GM12878 (cell line): ENCODE data around the gene DIS3L2.
"Not testable (repeated sequence)": the region's sequence is repeated elsewhere in the genome, so short reads cannot be mapped to it uniquely, and the experiment has no call there.

Experiments used
- ASH2L ChIP-seq: fragments of 300-600, 200-600 bp; sonication (generic); IDR thresholded peaks from 2 replicates; pipeline ENCODE4 v1.6.1; 2017; ENCODE audit warnings: low read depth, mild to moderate bottlenecking, borderline replicate concordance
- CHD1 ChIP-seq: IDR thresholded peaks from 2 replicates; pipeline ENCODE4 v1.6.1; 2012; ENCODE audit warnings: low read depth, low read length, improper control_type of control experiment
- EP300 ChIP-seq, 2 experiments: fragments of 150-350 bp in 1 of 2; IDR thresholded peaks; 2 replicates each; pipeline ENCODE4 v1.6.1; 2011 to 2012; ENCODE audit warnings: low read depth in 2 of 2, low read length in 2 of 2, borderline replicate concordance in 1 of 2, improper control_type of control experiment in 1 of 2, inconsistent platforms in 1 of 2; ENCODE audit not compliant: control insufficient read depth in 1 of 2
- ESRRA ChIP-seq: IDR thresholded peaks from 2 replicates; pipeline ENCODE4 v1.6.1; 2012; ENCODE audit warnings: mild to moderate bottlenecking, low read length, improper control_type of control experiment
- ETV6 ChIP-seq, 2 experiments: fragments of 450-650 bp in 1 of 2; IDR thresholded peaks in 1 of 2; conservative IDR thresholded peaks in 1 of 2; 2 replicates each; pipeline ENCODE4 v1.6.1; 2014; ENCODE audit warnings: antibody characterized with exemption in 1 of 2, borderline replicate concordance in 1 of 2, low read depth in 1 of 2, mild to moderate bottlenecking in 1 of 2, moderate library complexity in 1 of 2
- MTA3 ChIP-seq: IDR thresholded peaks from 2 replicates; pipeline ENCODE4 v1.6.1; 2012; ENCODE audit warnings: low read length, inconsistent platforms, borderline replicate concordance
- NBN ChIP-seq: fragments of 450-650 bp; IDR thresholded peaks from 2 replicates; pipeline ENCODE4 v1.6.1; 2016
- POLR2A ChIP-seq: IDR thresholded peaks from 2 replicates; pipeline ENCODE4 v1.6.1; 2011; ENCODE audit warnings: low read depth, mild to moderate bottlenecking, low read length
- TCF7 ChIP-seq: IDR thresholded peaks from 2 replicates; pipeline ENCODE4 v1.6.1; 2014; ENCODE audit warnings: antibody characterized with exemption, borderline replicate concordance
- ZZZ3 ChIP-seq: IDR thresholded peaks from 2 replicates; pipeline ENCODE4 v1.6.1; 2011; ENCODE audit warnings: low read depth; ENCODE audit not compliant: control insufficient read depth, insufficient read length
- TF ChIP-seq, protein P1 (sequence below), 3 experiments: IDR thresholded peaks in 2 of 3; conservative IDR thresholded peaks in 1 of 3; 2 replicates each; pipeline ENCODE4 v1.5.1; 2011; ENCODE audit warnings: low read depth in 3 of 3, low read length in 3 of 3, mild to moderate bottlenecking in 3 of 3, control low read depth in 2 of 3, moderate library complexity in 2 of 3, inconsistent platforms in 1 of 3, mixed read lengths in 1 of 3; ENCODE audit not compliant: control insufficient read depth in 2 of 3, insufficient read depth in 1 of 3; ENCODE audit errors: extremely low read depth in 1 of 3
- TF ChIP-seq, protein P2 (sequence below): fragments of 450-650 bp; IDR thresholded peaks from 2 replicates; pipeline ENCODE4 v1.6.1; 2017; ENCODE audit warnings: antibody characterized with exemption, mild to moderate bottlenecking, moderate library complexity

DNA sequence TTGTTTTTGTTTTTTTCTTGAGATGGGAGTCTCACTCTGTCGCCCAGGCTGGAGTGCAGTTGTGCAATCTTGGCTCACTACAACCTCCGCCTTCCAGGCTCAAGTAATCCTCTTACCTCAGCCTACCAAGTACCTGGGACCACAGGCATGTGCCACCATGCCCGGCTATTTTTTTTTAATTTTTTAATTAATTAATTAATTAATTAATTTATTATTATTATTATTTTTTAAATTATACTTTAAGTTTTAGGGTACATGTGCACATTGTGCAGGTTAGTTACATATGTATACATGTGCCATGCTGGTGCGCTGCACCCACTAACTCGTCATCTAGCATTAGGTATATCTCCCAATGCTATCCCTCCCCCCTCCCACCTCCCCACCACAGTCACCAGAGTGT, 215.1 kb downstream of the DIS3L2 start:
- not testable (repeated sequence) for TF ChIP-seq ETV6 (conservative IDR thresholded peaks at IDR 0.05 in 1 of 2, IDR thresholded peaks at IDR 0.05 in 1 of 2; ENCODE audit: borderline replicate concordance in 1 of 2, low read depth in 1 of 2); TCF7; ASH2L; EP300 (IDR thresholded peaks at IDR 0.05; ENCODE audit: borderline replicate concordance in 1 of 2, control insufficient read depth in 1 of 2, low read depth in 2 of 2, low read length in 2 of 2); CHD1; ESRRA; NBN; ZZZ3; MTA3; POLR2A
- TF ChIP-seq, protein P1, sequence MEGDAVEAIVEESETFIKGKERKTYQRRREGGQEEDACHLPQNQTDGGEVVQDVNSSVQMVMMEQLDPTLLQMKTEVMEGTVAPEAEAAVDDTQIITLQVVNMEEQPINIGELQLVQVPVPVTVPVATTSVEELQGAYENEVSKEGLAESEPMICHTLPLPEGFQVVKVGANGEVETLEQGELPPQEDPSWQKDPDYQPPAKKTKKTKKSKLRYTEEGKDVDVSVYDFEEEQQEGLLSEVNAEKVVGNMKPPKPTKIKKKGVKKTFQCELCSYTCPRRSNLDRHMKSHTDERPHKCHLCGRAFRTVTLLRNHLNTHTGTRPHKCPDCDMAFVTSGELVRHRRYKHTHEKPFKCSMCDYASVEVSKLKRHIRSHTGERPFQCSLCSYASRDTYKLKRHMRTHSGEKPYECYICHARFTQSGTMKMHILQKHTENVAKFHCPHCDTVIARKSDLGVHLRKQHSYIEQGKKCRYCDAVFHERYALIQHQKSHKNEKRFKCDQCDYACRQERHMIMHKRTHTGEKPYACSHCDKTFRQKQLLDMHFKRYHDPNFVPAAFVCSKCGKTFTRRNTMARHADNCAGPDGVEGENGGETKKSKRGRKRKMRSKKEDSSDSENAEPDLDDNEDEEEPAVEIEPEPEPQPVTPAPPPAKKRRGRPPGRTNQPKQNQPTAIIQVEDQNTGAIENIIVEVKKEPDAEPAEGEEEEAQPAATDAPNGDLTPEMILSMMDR (IDR thresholded peaks at IDR 0.05 in 2 of 3, conservative IDR thresholded peaks at IDR 0.05 in 1 of 3; ENCODE audit: control insufficient read depth in 2 of 3, extremely low read depth in 1 of 3, insufficient read depth in 1 of 3, low read depth in 3 of 3, low read length in 3 of 3) = not testable (repeated sequence)
- TF ChIP-seq, protein P2, sequence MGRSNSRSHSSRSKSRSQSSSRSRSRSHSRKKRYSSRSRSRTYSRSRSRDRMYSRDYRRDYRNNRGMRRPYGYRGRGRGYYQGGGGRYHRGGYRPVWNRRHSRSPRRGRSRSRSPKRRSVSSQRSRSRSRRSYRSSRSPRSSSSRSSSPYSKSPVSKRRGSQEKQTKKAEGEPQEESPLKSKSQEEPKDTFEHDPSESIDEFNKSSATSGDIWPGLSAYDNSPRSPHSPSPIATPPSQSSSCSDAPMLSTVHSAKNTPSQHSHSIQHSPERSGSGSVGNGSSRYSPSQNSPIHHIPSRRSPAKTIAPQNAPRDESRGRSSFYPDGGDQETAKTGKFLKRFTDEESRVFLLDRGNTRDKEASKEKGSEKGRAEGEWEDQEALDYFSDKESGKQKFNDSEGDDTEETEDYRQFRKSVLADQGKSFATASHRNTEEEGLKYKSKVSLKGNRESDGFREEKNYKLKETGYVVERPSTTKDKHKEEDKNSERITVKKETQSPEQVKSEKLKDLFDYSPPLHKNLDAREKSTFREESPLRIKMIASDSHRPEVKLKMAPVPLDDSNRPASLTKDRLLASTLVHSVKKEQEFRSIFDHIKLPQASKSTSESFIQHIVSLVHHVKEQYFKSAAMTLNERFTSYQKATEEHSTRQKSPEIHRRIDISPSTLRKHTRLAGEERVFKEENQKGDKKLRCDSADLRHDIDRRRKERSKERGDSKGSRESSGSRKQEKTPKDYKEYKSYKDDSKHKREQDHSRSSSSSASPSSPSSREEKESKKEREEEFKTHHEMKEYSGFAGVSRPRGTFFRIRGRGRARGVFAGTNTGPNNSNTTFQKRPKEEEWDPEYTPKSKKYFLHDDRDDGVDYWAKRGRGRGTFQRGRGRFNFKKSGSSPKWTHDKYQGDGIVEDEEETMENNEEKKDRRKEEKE = not testable (repeated sequence)
